GM18861 (cell line): ENCODE results near the gene ZNF543.
"Not testable (repeated sequence)": the region's sequence is repeated elsewhere in the genome, so short reads cannot be mapped to it uniquely, and the experiment has no call there.

ENCODE experiments used
- ATAC-seq: cut with Tn5 transposase; IDR thresholded peaks from one replicate; pipeline ENCODE4 v1.9.1; 2021; ENCODE audit not compliant: unreplicated experiment

The ZNF543 gene

DNA sequence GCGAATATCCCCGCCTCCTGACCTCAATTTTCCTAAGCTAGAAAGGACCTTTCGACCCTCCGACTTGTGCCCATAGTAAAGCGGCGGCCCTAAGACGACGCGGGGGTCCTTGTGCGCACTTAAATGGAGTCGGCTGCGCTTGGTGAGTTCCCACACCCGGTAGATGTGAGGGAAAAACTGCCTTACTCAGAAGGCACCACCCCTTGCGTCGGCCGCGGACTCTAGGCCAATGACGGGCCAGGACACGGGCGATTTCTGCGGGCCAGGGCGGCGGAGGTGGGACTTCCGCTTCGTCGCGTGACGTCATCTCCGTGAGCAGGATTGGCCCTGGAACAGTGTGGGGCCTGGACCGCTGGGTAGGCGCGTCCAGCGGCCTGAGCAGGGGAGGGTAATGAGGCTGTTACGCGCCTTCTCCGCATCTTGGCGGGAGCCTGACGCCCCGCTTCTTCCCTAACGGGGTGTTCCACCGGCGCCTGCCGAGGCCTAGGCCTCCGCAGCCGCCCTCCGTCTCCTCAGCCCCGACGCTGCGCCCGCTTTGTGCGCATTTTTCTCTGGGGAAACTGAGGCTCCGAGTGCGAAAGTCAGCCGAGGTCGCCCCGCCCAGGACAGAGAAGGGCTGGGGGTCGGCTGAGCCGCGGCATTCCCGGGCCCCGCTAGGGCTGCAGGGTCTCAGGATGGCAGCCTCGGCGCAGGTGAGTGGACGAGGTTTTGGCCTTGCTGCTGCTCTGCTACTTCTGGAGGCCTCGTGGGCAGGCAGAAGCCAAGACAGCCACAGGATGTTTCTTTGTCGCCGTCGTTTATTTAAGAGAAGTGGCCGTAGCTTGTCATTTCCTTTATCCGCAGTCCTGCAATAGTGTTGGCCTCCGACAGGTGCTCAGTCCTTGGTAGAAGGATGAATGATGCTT is at the start of gene ZNF543:
TSS of gene ZNF543 (plus strand) at position 293 of the 905 bp plus-strand sequence. CDS start at position 675, 382 bp downstream.
- peak; percentile 91 for ATAC-seq

GRCh38 chr19:57271280-57271679 is 49.0 kb upstream of the ZNF543 start:
- no peak for ATAC-seq

GRCh38 chr19:57273014-57273413 is 47.3 kb upstream of the ZNF543 start:
- ATAC-seq = no peak

DNA sequence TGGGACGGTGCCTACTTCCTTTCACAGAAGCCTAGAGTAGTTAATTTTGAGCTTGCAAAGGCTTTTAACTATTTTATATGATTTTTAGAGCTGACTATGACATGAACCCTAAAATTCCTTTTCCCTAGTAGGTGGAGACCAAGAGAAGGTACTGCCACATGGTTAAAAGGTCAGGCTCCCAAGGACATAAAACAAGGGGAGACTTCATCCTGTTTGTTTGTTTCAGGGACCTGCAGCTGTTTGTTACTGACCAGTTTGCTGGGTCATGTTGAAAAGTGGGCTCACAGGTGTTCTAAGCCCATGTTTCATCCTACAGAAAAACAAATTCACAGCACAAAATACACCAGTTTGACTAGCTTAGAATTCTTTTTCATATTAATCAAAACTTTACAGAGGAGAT is 43.8 kb upstream of the ZNF543 start:
- ATAC-seq = no peak

DNA sequence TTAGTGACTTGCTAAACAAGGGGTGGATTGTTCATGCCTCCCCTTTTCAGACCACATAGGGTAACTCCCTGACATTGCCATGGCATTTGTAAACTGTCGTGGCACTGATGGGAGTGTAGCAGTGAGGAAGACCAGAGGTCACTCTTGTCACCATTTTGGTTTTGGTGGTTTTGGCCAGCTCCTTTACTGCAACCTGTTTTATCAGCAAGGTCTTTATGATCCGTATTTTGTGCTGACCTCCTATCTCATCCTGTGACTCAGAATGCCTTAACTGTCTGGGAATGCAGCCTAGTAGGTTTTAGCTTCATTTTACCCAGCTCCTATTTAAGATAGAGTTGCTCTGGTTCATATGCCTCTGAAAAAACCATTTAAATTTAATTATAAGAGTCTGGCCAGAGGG is 41.8 kb upstream of the ZNF543 start:
- ATAC-seq = not testable (repeated sequence)

- peak; percentile 55 for ATAC-seq
Measured at GRCh38 chr19:57279418-57280164, 40.7 kb upstream of the ZNF543 start.

GRCh38 chr19:57280165-57280961 is 39.9 kb upstream of the ZNF543 start, which contains the start of gene ZNF460:
TSS of gene ZNF460 (plus strand) at chr19:57280485. CDS start at chr19:57280807, 322 bp downstream.
- ATAC-seq = peak; percentile 49

GRCh38 chr19:57280962-57281400 is 39.3 kb upstream of the ZNF543 start:
- ATAC-seq = no peak

DNA sequence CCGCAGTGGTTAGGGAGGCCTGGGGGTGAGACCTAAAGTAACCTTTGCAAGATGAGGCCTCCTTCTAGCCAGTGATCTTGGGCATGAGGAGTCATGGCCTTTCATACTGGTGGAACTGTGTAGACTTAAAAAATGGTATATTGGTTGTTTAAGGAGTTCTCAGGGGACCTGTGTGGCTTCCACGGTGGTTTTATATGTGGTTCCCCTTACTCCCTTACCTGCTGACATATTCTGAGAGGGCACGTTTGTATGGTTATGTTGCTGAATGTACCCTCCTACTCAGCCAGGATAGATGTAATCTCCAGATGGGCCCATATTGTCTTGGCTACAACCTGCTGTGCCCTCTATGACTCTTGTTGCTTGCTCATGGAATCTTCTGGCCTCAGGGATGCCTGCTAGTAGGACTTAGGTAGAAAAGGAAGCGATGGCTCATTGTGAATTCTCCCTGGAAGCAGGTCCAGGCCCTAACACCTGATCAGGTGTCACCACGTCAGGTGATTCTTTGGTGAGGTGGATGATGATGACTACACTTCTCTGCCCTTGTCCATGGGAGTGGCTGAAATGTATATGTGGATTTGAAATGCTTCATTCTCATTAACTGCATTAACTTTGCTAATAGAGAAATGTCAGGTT is 38.1 kb upstream of the ZNF543 start:
- ATAC-seq = no peak

GRCh38 chr19:57288373-57288772 is 31.9 kb upstream of the ZNF543 start:
- no peak for ATAC-seq

DNA sequence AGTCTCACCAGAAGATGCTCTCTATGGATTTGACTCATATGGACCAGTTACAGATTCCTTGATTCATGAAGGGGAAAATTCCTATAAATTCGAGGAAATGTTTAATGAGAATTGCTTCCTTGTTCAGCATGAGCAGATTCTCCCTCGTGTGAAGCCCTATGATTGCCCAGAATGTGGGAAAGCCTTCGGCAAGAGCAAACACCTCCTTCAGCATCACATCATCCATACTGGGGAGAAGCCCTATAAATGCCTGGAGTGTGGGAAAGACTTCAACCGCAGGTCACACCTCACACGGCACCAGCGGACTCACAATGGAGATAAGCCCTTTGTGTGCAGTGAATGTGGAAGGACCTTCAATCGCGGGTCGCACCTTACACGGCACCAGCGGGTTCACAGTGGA is 29.3 kb upstream of the ZNF543 start:
- no peak for ATAC-seq

DNA sequence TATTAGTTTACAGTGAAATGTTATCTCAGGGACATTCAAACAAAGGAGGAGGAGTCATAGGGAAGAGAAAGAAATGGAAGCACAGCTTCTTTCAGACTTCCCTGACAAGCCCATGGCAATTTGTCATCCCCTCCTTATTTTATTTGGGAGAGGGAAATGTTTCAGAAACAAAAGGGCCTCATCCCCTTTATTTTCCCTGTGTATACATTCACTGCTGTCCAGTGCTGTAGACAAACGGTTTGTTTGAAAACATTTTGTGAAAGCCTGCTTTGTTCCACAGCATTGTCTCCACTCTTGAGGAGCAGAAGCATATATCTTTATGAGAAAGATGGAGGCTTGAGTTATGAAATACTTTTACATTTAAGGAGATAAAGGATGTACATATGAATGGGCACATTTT is 27.7 kb upstream of the ZNF543 start:
- ATAC-seq = no peak

- ATAC-seq = no peak
Measured at GRCh38 chr19:57293719-57294118, 26.6 kb upstream of the ZNF543 start.

DNA sequence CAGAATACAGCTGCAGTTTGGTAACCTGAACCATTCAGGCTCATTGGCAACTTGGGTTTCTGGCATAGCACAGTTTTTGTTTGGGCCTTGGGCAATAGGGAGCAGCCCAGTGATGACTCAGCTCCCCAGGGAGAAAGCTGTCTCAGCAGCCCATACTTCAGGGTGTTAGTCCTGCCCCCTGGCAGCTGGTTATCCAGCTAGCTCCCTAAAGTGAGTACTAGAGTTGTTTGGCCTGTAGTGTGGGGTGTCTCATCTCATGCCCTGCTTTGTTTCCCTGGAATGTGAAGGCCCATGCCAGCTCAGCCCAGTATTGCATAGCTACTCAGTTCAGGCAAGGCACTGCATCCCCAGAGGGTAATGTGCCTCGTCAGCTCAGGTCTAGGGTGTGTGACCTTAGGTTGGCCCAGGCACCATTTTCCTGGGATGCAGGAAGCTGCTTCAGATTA is 18.2 kb upstream of the ZNF543 start:
- no peak for ATAC-seq

DNA sequence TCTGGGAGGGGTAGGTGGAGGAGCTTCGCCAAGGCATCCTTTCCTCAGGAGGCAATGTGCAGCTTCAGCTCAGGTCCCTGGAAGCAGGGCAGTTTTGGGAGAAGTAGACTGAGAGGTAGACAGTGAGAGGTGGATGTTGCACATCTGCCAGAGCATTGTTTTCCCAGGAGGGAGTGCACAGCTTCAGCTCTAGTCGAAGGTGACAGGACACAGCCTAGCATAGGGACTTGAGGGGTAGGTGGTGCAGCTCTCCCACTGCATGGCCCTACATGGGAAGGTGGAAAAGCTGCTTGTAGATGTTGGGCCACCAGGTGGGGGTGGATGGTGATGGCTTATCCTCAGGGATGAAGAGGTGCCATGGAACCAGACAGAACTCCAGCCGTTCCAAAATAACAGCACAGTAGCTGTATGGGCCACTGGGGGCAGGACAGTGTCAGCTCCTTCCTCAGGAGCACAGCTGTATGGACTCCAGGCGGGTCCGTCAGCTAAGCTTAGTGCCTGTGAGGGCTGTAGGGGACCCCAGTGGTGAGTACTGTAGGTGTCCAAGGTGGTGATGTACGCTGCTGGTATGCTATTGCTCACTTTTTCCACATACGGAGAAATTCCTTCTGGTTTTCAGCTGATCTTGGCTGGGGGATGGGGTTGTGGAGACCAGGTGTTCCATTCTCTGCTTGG is 17.4 kb upstream of the ZNF543 start:
- ATAC-seq = no peak

DNA sequence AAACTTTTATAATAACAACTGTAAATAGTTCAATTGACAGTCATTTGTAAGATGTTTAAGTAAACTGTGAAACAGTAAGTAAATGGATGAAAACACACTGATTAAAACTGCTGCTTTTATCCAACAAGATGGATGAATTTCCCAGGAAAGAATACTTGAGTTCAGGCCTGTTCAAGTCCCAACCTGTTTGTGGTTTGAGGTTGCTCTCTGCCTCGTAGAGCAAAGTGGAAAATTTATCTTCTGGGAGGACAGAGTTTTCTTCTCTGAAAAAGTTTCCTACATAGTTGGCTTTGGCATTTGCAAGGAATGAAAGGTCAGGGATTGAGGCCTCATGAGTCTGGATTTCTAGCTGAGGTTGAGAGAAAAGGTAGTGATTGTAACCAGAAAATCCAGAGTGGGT is 15.2 kb upstream of the ZNF543 start:
- no peak for ATAC-seq

DNA sequence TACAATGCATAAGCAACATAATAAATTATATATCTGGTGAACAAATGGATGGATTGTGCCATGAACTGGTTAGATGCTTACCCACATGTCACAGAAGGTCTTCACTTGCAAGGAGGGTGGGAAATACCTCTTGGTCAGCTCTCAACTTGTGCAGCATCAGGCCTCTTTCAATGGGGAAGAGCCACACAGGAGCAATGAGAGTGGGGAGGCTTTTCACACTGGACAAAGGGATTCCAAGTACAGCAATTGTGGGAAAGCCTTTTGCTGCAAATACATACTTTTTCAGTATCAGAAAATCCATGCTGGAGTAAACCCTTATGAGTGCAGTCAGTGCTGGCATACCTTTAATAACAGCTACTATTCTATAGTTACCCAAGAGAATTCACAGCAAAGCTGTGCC is 11.8 kb upstream of the ZNF543 start:
- ATAC-seq = no peak

- ATAC-seq = no peak
Measured at GRCh38 chr19:57310792-57311191, 9.5 kb upstream of the ZNF543 start.

DNA sequence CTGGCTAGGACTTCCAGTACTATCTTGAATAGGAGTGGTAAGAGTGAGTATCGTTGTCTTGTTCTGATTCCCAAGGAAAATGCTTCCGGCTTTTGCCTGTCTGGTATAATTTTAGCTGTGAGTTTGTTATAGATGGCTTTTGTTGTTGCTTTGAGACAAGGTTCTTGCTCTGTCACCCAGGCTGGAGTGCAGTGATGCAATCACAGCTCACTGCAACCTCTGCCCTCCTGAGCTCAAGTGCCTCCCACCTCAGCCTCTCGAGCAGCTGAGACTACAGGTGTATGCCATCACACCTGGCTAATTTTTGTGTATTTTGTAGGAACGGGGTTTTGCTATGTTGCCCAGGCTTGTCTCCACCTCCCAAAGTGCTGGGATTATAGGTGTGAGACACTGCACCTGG is 6.1 kb upstream of the ZNF543 start:
- no peak for ATAC-seq

DNA sequence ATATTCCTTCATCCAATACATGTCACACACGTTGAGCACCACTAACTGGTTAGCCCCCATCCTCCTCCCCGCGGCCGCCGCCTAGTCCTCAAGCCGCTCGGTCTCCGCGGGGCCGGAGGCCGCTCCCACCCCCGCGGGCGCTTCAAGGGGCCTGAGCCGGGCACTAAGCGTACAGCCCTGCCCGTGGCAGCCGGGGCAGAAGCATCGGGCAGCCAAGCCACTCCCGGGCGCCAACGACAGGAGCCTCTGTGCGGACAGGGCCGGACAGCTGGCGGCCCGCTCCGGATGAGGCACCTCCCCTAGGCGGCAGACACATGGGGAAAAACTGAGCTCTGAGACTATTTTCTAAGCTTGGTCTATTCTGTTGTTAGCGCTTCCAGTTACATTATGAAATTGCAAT is 2.8 kb upstream of the ZNF543 start:
- no peak for ATAC-seq
